Ascending aorta (tissue), 2 donors: ENCODE measurements around the gene RIPOR1. TPM values are rescaled to one million over a fixed set of nuclear protein-coding genes. Genes with fewer than 3 reads are reported as not detected.

Experiments used
- DNase-seq, 2 donors: peaks; one replicate each; pipeline ENCODE4 v3.0.0-alpha.2; 2019; ENCODE audit warnings: low spot score in 2 of 2
- H3K27ac ChIP-seq, 2 donors: fragments of 200-600 bp; sonication (generic); one replicate each; pipeline ENCODE4 v1.5.1; 2016 to 2017; ENCODE audit warnings: mild to moderate bottlenecking in 1 of 2
- H3K27me3 ChIP-seq: fragments of 200-600 bp; sonication (generic); one replicate; pipeline ENCODE4 v1.5.1; 2017
- H3K36me3 ChIP-seq, 2 donors: fragments of 200-600 bp; sonication (generic); one replicate each; pipeline ENCODE4 v1.5.1; 2016
- H3K4me1 ChIP-seq, 2 donors: fragments of 200-600 bp; sonication (generic); one replicate each; pipeline ENCODE4 v1.5.1; 2016 to 2017; ENCODE audit warnings: mild to moderate bottlenecking in 1 of 2
- H3K4me3 ChIP-seq, 2 donors: fragments of 200-600 bp; sonication (generic); one replicate each; pipeline ENCODE4 v1.5.1; 2016 to 2017; ENCODE audit warnings: mild to moderate bottlenecking in 1 of 2
- H3K9me3 ChIP-seq, 2 donors: fragments of 200-600 bp; sonication (generic); one replicate each; pipeline ENCODE4 v1.5.1; 2016
- CTCF ChIP-seq, 3 experiments: fragments of 200-600 bp in 2 of 3; fragments of 450-650 bp in 1 of 3; sonication (generic) in 2 of 3; IDR thresholded peaks; one replicate each; pipeline ENCODE4 v1.5.1; 2016 to 2019; ENCODE audit warnings: antibody characterized with exemption in 3 of 3, mild to moderate bottlenecking in 1 of 3, moderate library complexity in 1 of 3
- intact Hi-C: fragments of 100-400 bp; cut with DNase I; formaldehyde crosslinking; loops from one replicate; pipeline ENCODE4 v1.15.1; 2023
- total RNA-seq: library from RNA; depleted of rRNA; stranded (reverse); fragments of >200 nt; gene quantifications from one replicate; pipeline ENCODE4 v1.1.0, GENCODE V29; 2016

Gene RIPOR1
- total RNA-seq, 1 donor from 2014 or later = 182 TPM

GRCh38 chr16:67561501-67561823 is 32.8 kb downstream of the RIPOR1 start:
- Histone ChIP-seq H3K27ac (peak overlapping the region; percentile 100), H3K4me1 (peaks cover 7 to 24% of the 10 kb centered on the region in 2 donors), H3K4me3 (peak overlapping the region; percentile 99), H3K36me3 (no peaks in the 10 kb centered on the region), H3K27me3 (no peaks in the 10 kb centered on the region), H3K9me3 (no peaks in the 10 kb centered on the region)
- intact Hi-C loops = loop anchor here (5.0 kb wide), 1 partner anchor 79 kb away; the partner anchor contains the start of genes AGRP and ATP6V0D1
- no peak for DNase-seq
- TF ChIP-seq CTCF (IDR thresholded peaks at IDR 0.05) = no peak

GRCh38 chr16:67561824-67562525 is 33.3 kb downstream of the RIPOR1 start:
- peak; percentile 89 to 97 for DNase-seq
- no peaks in the 10 kb centered on the region for H3K27me3 ChIP-seq
- peaks cover 7 to 24% of the 10 kb centered on the region in 2 donors for H3K4me1 ChIP-seq
- peak overlapping the region; percentile 100 for H3K27ac ChIP-seq
- TF ChIP-seq CTCF (IDR thresholded peaks at IDR 0.05) = no peak
- no peaks in the 10 kb centered on the region for H3K36me3 ChIP-seq
- no peaks in the 10 kb centered on the region for H3K9me3 ChIP-seq
- intact Hi-C loops = loop anchor here (1.0 to 5.0 kb wide), 8 partner anchors 15 to 245 kb away; partner anchors contain the start of genes ACD, AGRP, ATP6V0D1 and GFOD2
- H3K4me3 ChIP-seq = peak overlapping the region; percentile 99

- DNase-seq = peak in 1 of 2 donors; percentile 88
- peak; percentile 33 to 95 (median 47) for TF ChIP-seq CTCF (IDR thresholded peaks at IDR 0.05)
- Histone ChIP-seq H3K4me3 (peak within 1 kb of the TSS; percentile 99), H3K4me1 (peaks cover 7 to 24% of the 10 kb centered on the region in 2 donors), H3K9me3 (no peaks in the 10 kb centered on the region), H3K36me3 (no peaks in the 10 kb centered on the region), H3K27ac (peak within 1 kb of the TSS; percentile 100), H3K27me3 (no peaks in the 10 kb centered on the region)
- intact Hi-C loops = loop anchor here (1.0 to 5.0 kb wide), 8 partner anchors 15 to 245 kb away; partner anchors contain the start of genes ACD, AGRP, ATP6V0D1 and GFOD2
These were observed 33.9 kb downstream of the RIPOR1 start, which contains the start of gene CTCF for GRCh38 chr16:67562526-67562917. Gene CTCF (plus strand): TSS chr16:67562526. CDS start chr16:67610833, 48,307 bp downstream.

GRCh38 chr16:67562918-67563707 is 34.5 kb downstream of the RIPOR1 start:
- Histone ChIP-seq H3K4me1 (peaks cover 7 to 24% of the 10 kb centered on the region in 2 donors), H3K27me3 (no peaks in the 10 kb centered on the region), H3K36me3 (no peaks in the 10 kb centered on the region), H3K4me3 (peak overlapping the region; percentile 99), H3K9me3 (no peaks in the 10 kb centered on the region), H3K27ac (peak overlapping the region; percentile 100)
- TF ChIP-seq CTCF (IDR thresholded peaks at IDR 0.05) = peak in 2 of 3 experiments; percentile 16 to 24
- peak in 1 of 2 donors; percentile 77 for DNase-seq
- intact Hi-C loops = loop anchor here (1.0 to 5.0 kb wide), 8 partner anchors 16 to 244 kb away; partner anchors contain the start of genes ACD, AGRP, ATP6V0D1 and GFOD2

GRCh38 chr16:67563708-67564468 is 35.3 kb downstream of the RIPOR1 start:
- no peak for TF ChIP-seq CTCF (IDR thresholded peaks at IDR 0.05)
- Histone ChIP-seq H3K4me1 (peaks cover 7 to 24% of the 10 kb centered on the region in 2 donors), H3K9me3 (no peaks in the 10 kb centered on the region), H3K4me3 (peak overlapping the region; percentile 99), H3K27ac (peak overlapping the region; percentile 100), H3K27me3 (no peaks in the 10 kb centered on the region), H3K36me3 (no peaks in the 10 kb centered on the region)
- intact Hi-C loops = loop anchor here (2.0 to 5.0 kb wide), 2 partner anchors 82 to 155 kb away; partner anchors contain the start of genes AGRP, ATP6V0D1 and GFOD2
- DNase-seq = peak; percentile 31 to 85
